Right renal pelvis (tissue), 4 donors: ENCODE results near the gene LSM14B. TPM values are rescaled to one million over a fixed set of nuclear protein-coding genes. Genes with fewer than 3 reads are reported as not detected.

Experiments
- DNase-seq, 4 donors: peaks; one replicate each; pipeline ENCODE4 v3.0.0-alpha.2; 2013; ENCODE audit warnings: low read depth in 4 of 4, low spot score in 3 of 4, missing footprints in 1 of 4
- polyA plus RNA-seq, 4 donors: library from polyadenylated mRNA; unstranded; fragments of 120-200 nt; gene quantifications; one replicate each; pipeline ENCODE4 v1.2.1, GENCODE V29; 2013; ENCODE audit not compliant: insufficient read length in 4 of 4

The LSM14B gene
- polyA plus RNA-seq, 4 donors: 52.0 to 55.8 (median 54.8) TPM

DNA sequence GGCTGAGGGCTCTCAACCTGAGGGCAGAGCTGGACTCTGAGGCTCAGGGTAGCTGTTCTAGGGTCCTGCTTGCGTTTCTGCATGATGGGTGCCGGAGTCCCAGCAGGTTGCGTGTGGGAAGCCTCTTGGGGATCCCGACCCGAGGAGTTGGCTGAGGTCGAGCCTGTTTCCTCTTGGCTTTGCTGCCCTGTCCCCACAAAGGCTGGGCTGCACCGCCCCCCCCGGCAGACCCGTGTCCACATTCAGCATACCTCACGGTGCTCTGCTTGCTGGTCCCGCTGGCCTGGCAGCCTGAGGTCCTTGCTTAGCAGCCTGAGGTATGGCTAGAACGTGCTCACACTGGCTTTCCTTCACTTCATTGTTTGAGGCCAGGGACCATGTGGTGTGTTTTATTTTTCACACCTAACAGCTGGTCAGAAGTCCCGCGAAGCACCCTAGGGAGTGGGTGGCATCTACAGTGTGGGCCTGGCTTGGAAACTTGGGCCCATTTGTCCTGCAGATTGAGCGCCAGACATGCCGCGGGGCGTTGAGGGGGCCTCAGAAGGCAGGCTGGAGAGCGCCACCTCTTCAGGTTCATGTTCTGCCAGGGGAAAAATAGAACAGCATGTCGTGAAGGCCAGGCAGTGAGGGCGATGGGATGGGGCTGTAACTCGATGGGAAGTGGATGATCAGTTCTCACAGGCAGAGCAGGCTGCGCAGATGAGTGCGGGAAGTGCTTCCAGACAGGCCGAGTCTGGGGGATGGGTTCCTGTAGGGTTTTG lies 9.5 kb downstream of the LSM14B start:
- no peak for DNase-seq

DNA sequence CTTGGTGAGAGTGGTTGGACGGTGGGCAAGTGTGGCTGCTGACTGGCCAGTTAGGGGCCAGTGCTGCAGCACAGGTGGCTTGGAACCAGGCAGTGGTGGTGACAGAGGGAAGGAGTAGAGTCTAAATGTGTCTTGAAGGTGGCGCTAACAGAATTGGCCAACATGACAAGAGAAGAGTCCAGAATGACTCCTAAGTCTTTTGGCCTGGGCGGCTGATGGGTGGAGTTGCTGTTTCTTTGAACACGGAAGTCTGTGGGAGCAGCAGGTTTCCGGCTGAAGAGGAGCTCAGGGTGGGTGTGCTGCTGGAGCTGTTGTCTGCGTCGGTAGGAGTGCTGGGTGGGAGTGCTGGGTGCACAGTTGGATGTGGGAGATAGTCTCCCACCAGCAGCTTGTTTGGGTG lies 10.1 kb downstream of the LSM14B start:
- DNase-seq: no peak

DNA sequence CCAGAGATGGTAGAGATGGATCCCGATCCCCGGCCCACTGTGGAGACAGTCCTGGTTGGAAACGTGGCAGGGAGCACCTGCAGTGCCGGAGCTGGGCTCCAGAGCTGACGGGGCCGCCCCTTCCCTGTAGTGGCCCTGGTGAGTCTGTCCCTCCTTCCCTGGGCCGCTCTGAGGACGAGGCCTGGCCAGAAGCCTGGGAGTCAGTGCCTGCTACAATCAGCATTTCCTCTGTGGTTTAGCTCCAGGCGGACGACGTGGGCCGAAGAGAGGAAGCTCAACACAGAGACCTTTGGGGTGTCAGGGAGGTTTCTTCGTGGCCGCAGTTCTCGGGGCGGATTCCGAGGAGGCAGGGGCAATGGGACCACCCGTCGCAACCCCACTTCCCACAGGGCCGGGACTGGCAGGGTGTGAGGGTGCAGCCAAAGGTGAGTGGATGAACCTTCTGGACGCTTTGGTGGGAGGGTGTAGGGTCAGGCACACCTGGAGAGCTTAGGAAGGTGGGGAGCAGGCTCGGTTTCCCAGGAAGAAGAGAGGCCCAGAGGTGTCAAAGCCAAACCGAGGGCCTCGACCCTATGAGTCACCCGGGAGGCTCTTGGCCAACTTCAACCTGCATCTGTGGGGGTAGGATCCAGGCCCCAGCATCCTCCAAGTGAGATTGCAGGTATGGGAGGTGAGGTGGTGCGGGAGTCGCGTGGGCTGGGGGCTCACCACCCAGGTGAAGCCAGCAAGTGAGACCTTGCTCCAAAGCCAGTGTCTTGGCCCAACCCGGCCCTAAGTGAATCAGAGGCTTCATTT lies 11.0 kb downstream of the LSM14B start:
- no peak for DNase-seq

DNA sequence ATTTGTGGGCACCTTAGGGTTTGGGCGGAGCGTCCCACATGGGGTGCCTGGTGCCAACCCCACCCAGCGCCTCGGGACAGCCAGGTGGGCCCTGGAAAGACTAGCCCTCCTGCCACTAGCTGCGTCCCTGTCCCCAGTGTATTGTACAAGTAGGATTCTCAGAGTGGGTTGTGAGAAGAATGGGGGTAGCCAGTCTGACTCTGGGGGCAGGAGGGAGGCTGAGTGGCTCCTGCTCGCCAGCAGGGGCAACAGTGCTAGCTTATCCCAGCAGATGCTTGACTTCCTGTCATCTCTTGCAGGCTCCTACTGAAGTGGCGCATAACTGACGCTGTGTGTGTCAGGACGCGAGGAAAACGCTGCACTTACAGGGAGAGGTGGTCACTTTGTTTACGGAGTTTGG lies 11.6 kb downstream of the LSM14B start:
- no peak for DNase-seq

DNA sequence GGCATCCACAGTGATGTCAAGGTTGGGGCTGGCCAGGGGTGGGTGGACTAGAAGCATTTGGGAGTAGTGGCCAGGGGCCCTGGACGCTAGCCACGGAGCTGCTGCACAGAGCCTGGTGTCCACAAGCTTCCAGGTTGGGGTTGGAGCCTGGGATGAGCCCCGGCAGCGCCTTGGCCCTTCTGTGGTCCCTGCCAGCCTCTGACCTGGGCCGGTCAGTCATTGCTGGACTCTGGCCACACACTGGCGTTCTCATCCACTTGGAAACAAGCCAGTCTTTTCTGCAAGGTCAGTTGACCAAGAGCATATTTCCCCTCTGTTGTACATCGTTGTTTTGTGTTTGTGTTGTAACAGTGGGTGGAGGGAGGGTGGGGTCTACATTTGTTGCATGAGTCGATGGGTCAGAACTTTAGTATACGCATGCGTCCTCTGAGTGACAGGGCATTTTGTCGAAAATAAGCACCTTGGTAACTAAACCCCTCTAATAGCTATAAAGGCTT lies 12.5 kb downstream of the LSM14B start:
- DNase-seq: no peak

DNA sequence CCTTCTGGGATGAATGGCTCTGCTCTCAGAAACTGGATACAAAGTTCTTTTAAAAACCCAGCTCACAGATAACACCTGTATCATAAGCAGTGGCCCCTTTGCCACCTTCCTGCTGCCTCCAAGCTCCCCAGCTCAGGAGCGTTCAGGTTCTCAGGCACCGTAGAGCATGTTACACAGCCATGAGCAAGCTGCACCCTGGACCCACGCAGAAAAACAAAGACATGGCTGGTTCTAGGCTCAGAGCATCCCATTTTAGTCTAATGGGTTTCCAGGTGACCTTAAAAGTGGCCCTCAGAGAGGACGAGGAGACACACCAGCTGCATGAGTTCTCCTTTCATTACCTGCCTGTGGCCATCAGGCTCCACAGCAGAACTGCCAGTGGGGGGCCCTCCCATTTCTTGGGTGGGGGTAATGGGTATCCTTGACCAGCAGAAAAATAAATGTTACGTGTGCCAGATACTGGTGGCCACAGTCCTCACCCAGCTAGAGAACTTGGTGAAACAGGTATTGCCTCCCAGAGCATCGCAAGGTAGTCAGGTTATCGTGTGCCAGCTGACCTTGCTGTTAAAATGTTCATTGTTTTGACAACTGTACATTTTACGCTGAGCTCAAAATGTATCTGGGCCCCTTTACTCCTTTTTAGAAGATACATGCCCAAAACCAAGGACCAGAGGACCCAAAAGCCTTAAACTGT lies 13.4 kb downstream of the LSM14B start:
- no peak for DNase-seq

DNA sequence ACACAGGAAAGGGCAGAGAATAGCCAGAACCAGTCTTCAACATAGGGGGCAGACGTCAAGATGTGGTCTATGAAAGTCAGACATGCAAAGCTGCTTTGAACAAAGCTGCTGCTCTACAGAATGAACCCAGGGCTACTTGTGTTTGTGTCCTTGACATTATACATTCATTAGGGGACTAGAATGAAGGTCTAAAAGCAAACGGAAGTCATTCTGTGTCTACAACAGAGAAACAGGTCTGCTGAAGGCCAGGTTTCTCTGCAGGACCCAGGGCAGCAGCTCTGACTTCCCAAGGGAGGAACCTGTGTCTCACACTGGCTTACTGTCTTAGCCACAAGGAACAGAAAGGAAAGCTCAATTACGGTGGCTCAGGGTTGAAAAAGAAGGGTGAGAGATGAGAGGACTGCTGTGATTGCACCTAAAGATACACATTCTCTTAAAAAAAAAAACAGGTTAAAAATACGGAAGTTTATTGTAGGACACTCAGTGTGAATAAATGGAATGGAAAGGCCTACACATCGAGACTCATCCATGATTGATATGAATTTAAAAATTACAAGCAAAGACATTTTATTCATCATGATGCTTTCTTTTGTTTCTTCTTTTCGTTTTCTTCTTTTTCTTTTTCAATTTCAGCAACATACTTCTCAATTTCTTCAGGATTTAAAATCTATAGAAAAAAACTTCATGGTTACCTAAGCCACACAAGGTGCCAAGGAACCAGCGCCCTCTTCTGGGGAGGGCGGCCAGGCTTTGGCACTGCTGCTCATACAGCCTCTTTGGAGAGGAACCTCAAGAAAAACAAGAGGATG lies 14.2 kb downstream of the LSM14B start:
- DNase-seq: no peak

DNA sequence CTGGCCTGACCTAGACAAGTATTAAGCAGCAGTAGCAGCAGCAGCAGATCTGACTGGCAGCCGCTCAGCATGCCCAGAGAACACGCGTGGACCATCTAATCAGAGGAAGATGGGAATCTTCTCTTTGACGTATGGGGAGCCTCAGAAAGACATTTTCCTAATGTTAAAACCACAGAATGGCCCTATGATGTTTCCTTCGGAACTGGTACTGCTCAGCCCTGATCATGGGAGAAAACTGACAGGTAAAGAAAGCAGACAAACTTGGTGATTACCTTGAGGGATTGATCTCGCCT lies 14.8 kb downstream of the LSM14B start:
- DNase-seq: no peak

DNA sequence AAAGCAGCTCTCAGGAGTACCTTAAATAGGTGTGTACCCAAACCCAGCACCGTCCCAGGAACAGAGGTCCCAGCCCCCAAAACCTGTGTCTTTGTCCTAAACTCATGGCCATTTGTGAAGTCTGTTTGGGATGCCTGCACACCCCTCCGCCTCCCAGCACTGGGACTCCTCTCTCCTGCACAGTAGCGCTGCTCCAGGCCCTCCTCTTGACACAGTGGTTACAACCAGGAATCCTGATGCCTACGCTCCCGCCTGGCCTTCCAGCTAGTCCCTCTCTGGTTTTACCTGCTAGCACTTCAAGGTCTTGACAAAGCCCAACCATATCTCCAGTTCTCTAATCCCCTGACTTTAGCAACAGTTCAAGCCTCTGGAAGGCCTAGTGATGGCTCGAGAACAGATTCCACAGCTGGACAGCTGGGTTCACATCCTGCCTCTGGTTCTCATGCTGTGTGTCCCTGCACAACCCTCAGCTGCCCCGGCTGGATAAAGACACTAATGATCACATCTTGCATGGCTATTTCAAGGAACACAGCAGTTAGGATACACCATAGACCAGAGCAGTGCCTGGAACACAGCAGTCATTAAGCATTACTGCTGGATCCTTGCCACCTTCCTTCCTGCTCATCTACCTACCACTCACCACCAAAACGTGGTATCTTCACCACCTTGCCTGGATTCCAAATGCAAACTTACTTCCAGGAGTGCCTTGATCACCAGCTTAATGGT lies 15.4 kb downstream of the LSM14B start:
- DNase-seq: no peak

DNA sequence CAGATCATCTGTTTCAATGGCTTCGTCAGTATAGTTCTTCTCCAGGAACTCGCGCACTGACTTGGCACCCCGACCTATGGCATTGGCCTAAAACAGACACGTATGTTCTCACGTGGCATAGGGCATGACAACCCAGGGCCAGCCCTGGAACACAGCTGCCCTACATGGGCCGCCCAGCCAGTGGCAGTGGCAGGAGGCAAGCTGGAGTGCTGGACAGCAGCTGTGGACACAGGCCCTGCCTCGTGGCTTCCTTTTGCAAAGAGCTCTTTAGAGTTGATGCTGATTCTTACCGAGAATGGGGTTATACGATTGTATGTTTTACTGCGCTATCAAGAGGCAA lies 15.9 kb downstream of the LSM14B start:
- no peak for DNase-seq

DNA sequence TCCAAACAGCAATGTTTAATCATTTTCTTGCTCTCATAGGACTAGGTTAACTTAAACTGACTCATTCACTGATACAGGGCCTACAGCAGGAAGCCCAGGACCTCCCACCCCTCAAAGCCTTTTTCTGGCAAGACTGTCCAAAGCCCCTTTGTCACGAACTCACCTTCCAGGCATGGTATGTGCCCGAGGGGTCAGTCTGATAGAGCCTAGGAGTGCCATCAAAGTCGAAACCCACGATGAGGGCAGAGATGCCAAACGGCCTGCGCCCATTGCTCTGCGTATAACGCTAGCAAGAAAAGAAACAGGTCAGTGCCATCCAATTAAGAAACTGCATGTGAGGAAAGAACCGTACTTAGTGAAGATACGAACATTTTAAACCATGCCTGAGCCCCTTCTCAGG lies 16.6 kb downstream of the LSM14B start:
- DNase-seq: no peak

DNA sequence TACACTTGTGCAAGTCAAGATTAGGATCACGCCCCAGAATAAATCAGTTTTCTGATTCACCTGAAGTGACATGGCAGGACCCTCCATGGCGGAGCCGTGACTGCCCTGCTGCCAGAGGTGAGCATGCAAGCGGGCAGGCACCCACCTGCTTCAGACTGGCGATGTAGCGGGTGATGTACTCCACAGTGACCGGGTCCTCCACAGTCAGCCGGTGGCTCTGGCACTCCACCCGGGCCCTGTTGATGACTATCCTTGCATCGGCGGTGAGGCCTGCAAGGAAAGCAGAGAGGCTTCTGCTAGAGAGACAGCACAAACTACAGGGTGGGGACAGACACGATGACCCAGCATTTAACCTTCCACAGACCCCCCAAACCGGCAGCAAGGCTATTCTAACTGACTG lies 17.4 kb downstream of the LSM14B start:
- no peak for DNase-seq

DNA sequence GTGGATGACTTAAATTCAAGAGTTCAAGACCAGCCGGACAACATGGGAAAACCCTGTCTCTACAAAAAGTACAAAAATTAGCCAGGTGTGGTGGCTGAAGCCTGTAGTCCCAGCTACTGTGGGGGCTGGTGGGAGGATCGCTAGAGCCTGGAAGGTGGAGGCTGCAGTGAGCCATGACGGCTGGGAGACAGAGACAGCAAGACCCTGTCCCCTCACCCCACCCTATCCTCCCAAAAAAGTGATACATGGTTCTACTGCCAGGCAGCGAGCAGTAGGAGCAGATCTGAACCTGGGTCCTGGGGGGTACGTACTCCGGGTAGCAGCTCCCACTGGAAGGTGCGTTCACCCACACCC lies 18.7 kb downstream of the LSM14B start:
- DNase-seq: no peak

DNA sequence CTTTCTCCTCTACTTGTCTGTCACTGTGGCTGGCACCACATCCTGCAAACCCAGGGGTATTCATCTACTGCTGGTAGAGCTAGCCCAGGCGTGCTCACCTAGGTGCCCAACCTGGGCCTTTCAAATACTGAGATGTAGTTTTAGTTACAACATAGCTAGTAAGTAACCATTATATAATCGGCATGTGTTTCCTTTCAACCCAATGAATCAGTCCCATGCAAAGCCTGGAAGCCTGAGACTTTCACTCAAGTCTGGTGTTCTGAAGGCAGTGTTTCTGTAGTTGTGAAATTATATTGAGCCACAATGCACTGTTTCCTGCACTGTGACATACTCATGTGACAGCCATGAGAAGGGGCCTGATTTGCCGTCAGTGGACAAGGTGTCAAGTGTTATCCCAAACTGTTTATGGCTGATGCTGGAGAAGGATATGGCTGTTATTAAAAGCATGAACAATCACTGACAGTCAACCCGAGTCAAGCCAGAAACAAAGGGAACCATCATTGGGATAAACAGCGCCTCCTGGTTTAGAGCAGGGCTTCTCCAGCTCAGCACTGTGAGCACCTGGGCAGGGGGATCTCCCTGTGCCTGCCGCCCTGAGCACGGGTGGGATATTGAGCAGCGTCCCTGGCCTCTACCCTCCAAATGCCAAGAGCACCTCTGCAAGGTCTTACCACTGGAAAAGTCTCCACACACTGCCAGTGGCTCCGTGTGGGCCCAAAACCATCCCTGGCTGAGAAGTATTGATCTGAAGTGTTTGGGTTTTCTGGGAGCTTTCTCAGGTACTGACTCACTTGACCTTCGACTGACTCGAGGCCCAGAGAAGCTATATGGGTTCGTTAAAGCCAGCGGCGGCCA lies 19.3 kb downstream of the LSM14B start:
- no peak for DNase-seq

DNA sequence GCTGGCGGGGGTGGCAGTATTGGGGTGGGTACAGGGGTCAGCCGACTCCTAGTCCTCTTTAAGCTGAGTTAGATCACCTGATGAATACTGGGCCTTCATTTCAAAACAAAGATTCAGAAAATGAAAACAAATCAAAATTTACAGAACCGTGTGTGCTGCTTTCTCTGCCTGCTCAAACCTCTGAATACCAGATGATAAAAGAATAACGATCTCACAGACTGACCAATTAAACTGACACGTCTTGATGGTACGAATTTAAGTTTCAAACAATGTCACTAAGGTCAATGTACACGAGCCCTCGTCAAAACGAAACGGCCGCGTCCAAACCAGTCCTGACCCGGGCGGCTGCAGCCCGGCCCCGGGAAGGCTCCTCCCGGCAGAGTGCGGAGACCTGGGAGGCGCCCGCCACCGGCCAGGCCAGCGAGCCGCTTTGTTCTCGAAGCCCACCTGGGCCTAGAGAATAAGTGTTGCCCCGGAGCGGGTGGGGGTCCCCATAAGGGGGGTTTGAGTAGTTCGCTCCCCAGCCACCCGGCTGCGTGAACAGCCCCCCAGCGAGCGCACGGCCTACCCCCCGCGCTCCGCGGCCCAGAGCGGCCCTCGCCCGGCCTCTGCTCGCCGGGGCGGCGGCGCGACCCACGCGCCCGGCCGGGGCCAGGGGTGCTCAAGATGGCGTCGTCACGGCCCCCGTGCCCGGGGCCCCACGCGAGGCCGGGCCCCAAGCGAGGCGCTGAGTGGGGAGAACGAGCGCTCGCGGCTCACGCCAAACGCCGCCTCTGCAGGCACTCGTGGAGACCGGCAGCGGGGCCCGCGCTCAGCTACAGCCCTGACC lies 20.2 kb downstream of the LSM14B start:
- DNase-seq: no peak

DNA sequence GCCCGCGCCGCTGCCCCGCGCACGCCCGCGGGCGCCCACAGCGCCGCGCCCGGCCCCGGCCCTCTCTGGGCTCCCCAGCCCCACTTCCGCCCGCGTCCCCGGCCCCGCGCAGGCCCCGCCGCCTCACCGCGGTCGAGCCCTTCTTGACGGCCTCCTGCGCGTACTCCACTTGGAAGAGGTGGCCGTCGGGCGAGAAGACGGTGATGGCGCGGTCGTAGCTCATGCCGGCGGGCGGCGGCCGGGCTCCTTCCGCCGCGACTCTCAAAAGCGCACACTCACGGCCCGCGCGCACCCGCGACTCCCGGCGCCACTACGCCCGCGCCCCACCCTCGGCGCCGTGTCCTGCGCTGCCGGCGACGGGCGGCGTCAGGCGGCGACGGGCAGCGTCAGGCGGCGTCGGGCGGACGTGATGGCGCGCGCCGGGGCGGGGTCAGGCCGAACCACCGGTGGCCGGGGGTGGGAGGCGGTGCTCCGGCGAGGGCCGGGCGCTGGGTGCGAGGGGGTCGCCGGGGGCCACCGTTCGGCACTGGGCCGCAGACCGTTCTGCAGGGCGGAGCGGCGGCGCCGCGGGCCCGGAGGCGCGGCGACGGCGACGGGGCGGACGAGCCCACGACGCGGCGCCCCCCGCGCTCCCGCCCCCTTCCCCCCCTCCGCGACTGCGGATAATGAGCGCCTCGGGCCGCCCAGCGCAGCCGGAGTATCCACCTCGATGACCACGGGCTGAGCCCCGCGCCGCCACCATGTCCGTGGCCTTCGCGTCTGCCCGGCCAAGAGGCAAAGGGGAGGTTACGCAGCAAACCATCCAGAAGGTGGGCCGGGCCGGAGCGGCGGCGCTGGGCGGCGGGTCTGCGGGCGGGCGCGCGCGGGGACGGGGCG lies 21.0 kb downstream of the LSM14B start, which contains the start of the genes PSMA7 and SS18L1:
Gene PSMA7 (minus strand): TSS at position 314 of the 876 bp plus-strand sequence. CDS start 91 bp downstream, at position 223.
Gene SS18L1 (plus strand): TSS at position 689 of the 876 bp plus-strand sequence. CDS start 52 bp downstream, at position 741.
- DNase-seq: peak in 2 of 4 donors; percentile 74 to 75
